ENCODE measurements around the gene DLG2. TPM values are rescaled to one million over a fixed set of nuclear protein-coding genes. Genes with fewer than 3 reads are reported as not detected.

The DLG2 gene
- total and polyA plus RNA-seq, 7 donors = 0.23 to 5.3 (median 3.4) TPM

- ATAC-seq = peak in 3 of 4 donors; percentile 70 to 88 (median 80)
- intact Hi-C loops (cut with DNase I) = loop anchor here (1.0 to 10.0 kb wide), 3 partner anchors 156 to 330 kb away; no protein-coding TSS in a partner anchor
- 39 to 67% (median 43%) methylated on average over 1 of the region's 1 CpG for WGBS, 3 donors
These were observed 912.8 kb downstream of the DLG2 start for GRCh38 chr11:84714316-84714780.

GRCh38 chr11:84691830-84692229, 935.3 kb downstream of the DLG2 start:
- 48 to 63% (median 53%) methylated on average over 4 of the region's 4 CpGs for WGBS, 3 donors
- no peaks in the 10 kb centered on the region for H3K9me3 ChIP-seq
- TF ChIP-seq CTCF (IDR thresholded peaks at IDR 0.05) = no peak

More at GRCh38 chr11:84714316-84714780, 912.8 kb downstream of the DLG2 start:
- Histone ChIP-seq H3K9me3 (no peaks in the 10 kb centered on the region), H3K27me3 (ENCODE audit: insufficient read depth in 3 of 3, low read length in 2 of 3) (no peaks in the 10 kb centered on the region), H3K4me3 (no peak overlapping the region), H3K4me1 (no peaks in the 10 kb centered on the region), H3K36me3 (ENCODE audit: insufficient read depth in 1 of 2, low read depth in 1 of 2) (no peaks in the 10 kb centered on the region), H3K27ac (no peak overlapping the region)
- DNase-seq = peak; percentile 37 to 59
- TF ChIP-seq CTCF (IDR thresholded peaks at IDR 0.05) = peak; percentile 61

GRCh38 chr11:84687433-84687832, 939.7 kb downstream of the DLG2 start:
- H3K4me1 ChIP-seq = no peaks in the 10 kb centered on the region
- no peaks in the 10 kb centered on the region for H3K27me3 ChIP-seq (ENCODE audit: insufficient read depth in 3 of 3, low read length in 2 of 3)
- no peaks in the 10 kb centered on the region for H3K9me3 ChIP-seq
- DNase-seq (no peak), ATAC-seq (no peak)
- H3K36me3 ChIP-seq (ENCODE audit: insufficient read depth in 1 of 2, low read depth in 1 of 2) = no peaks in the 10 kb centered on the region
- no peak overlapping the region for H3K27ac ChIP-seq
- H3K4me3 ChIP-seq = no peak overlapping the region
- intact Hi-C loops (cut with DNase I) = no loop called here
- TF ChIP-seq CTCF (IDR thresholded peaks at IDR 0.05) = no peak

More at GRCh38 chr11:84691830-84692229, 935.3 kb downstream of the DLG2 start:
- ATAC-seq = no peak
- no peak for DNase-seq
- no peaks in the 10 kb centered on the region for H3K36me3 ChIP-seq (ENCODE audit: insufficient read depth in 1 of 2, low read depth in 1 of 2)
- no peaks in the 10 kb centered on the region for H3K27me3 ChIP-seq (ENCODE audit: insufficient read depth in 3 of 3, low read length in 2 of 3)
- intact Hi-C loops (cut with DNase I) = no loop called here
- H3K4me1 ChIP-seq = no peaks in the 10 kb centered on the region
- H3K4me3 ChIP-seq = no peak overlapping the region
- no peak overlapping the region for H3K27ac ChIP-seq

- Histone ChIP-seq H3K9me3 (no peaks in the 10 kb centered on the region), H3K27me3 (ENCODE audit: insufficient read depth in 3 of 3, low read length in 2 of 3) (no peaks in the 10 kb centered on the region), H3K36me3 (ENCODE audit: insufficient read depth in 1 of 2, low read depth in 1 of 2) (no peaks in the 10 kb centered on the region), H3K4me1 (no peaks in the 10 kb centered on the region), H3K27ac (no peak overlapping the region), H3K4me3 (no peak overlapping the region)
- intact Hi-C loops (cut with DNase I) = no loop called here
- DNase-seq = no peak
- ATAC-seq = no peak
- WGBS, 3 donors = 88 to 93% (median 93%) methylated on average over 1 of the region's 1 CpG
- TF ChIP-seq CTCF (IDR thresholded peaks at IDR 0.05) = no peak
These were observed 940.4 kb downstream of the DLG2 start for GRCh38 chr11:84686716-84687115.

- Histone ChIP-seq H3K4me3 (no peak overlapping the region), H3K4me1 (no peaks in the 10 kb centered on the region), H3K9me3 (no peaks in the 10 kb centered on the region), H3K27ac (no peak overlapping the region), H3K27me3 (ENCODE audit: insufficient read depth in 3 of 3, low read length in 2 of 3) (no peaks in the 10 kb centered on the region), H3K36me3 (ENCODE audit: insufficient read depth in 1 of 2, low read depth in 1 of 2) (no peaks in the 10 kb centered on the region)
- no peak for ATAC-seq
- 86 to 88% (median 87%) methylated on average over 6 of the region's 6 CpGs for WGBS, 3 donors
- TF ChIP-seq CTCF (IDR thresholded peaks at IDR 0.05) = no peak
- intact Hi-C loops (cut with DNase I) = no loop called here
- no peak for DNase-seq
These were observed 941.2 kb downstream of the DLG2 start for GRCh38 chr11:84685976-84686375.
